Dermis blood vessel endothelial cell (primary cell): ENCODE data around the gene PARD3. TPM values are rescaled to one million over a fixed set of nuclear protein-coding genes. Genes with fewer than 3 reads are reported as not detected.
A peak's percentile ranks its signal among the peaks of the same experiment; 100 is the strongest.

Experiments
- DNase-seq: peaks from one replicate; pipeline ENCODE4 v3.0.0; 2010
- total RNA-seq: library from RNA; depleted of rRNA; stranded (reverse); fragments of >200 nt; gene quantifications from 2 replicates; pipeline ENCODE4 v1.2.3, GENCODE V29; 2014

PARD3 gene
- total RNA-seq, 1 donor from 2014 or later, result 36.4 TPM

DNA sequence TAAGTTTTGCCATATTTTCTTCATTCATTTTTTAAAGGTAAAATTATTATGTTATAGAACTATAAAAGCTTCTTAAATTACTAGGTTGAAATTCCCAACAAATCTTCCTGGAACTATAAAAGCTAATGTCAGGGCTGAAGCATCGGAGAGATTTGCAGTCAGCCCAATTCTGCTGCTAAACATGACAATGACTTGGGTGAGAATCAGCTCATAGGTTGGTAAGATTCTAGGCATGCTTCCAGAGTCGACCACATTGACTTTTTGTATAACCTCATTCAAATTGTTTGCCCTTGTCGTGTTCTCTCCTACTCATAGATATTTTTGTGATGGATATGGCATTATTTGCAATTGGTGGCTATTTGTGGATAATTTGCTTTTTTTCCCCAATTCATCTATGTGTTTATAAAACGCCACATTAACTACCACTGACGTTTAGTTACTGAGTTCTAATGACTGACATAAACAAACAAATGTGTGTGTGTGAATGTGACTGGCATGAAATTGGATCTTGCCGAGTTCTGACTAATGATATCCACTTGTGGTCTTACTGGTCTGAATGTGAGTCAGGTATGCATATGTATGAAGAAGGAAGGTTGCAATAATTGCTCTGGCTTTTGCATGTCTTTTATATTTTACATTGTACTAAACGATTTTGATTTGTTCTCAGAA is 579.8 kb downstream of the PARD3 start:
- DNase-seq, result no peak

DNA sequence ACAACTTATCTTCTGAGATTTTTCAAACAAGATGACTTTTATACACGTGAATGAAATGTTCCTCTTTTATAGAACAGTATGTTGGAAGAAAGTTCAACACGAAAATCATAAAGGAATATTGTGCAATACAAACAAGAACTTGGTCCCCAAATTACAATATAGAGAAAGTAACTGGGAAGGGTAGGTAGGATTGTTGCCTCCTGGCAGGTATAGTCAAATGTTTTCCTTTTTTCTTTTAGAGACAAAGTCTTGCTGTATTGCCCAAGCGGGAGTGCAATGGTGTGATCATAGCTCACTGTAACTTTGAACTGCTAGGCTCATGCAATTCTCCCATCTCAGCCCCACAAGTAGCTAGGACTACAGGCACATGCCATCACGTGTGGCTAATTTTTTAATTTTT is 582.6 kb downstream of the PARD3 start:
- DNase-seq, result no peak

DNA sequence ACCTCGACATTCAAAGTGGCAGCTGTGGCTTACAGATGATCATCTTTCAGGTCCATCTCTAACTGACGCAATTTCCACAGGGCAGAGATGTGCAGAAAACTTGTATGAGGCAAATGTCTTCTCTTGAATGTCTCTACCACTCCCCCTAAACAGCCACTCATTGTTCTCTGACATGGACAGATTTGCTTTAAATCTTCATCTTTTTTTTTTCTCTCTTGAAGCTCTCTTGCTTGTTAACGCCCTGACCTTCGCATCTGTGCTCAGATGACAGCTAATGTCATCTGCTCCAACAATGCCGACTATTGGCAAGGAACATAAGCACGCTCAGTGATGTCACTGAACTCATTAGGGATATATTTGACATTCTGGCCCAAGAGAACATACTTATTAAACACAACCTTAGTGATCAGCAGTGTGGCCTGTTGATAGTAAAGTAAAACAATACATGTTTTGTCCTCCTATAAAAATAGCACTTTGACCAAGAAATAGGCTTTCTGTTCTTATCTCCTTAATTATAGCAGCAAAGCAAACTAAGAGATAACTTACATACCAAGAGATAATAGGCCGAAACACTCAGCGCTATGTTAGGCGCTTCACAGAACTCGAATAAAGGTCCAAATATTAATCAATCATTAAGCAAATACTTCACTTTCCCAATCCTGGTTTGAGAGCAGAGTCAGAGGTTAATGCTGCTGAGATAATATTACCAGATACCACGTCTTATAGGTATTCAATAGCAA is 583.5 kb downstream of the PARD3 start:
- DNase-seq, result no peak

GRCh38 chr10:34229917-34230316 is 585.2 kb downstream of the PARD3 start:
- DNase-seq, result no peak

DNA sequence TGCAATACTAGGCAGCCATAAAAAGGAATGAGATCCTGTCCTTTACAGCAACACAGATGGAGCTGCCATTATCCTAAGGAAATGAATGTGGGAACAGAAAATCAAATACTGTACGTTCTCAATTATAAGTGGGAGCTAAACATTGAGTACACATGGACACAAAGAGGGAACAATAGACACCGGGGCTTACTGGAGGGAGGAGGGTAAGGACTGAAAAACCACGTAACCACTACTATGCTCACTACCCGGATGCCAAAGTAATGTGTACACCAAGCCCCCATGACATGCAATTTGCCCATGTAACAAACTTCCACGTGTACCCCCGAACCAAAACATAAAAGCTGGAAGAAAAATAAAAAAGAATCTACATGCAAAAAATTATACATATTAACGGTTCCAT is 587.0 kb downstream of the PARD3 start:
- no peak for DNase-seq

GRCh38 chr10:34224639-34225038 is 590.5 kb downstream of the PARD3 start:
- no peak for DNase-seq

GRCh38 chr10:34223658-34224057 is 591.4 kb downstream of the PARD3 start:
- peak; percentile 5 for DNase-seq

- no peak for DNase-seq
Measured at GRCh38 chr10:34222359-34222758, 592.7 kb downstream of the PARD3 start.

DNA sequence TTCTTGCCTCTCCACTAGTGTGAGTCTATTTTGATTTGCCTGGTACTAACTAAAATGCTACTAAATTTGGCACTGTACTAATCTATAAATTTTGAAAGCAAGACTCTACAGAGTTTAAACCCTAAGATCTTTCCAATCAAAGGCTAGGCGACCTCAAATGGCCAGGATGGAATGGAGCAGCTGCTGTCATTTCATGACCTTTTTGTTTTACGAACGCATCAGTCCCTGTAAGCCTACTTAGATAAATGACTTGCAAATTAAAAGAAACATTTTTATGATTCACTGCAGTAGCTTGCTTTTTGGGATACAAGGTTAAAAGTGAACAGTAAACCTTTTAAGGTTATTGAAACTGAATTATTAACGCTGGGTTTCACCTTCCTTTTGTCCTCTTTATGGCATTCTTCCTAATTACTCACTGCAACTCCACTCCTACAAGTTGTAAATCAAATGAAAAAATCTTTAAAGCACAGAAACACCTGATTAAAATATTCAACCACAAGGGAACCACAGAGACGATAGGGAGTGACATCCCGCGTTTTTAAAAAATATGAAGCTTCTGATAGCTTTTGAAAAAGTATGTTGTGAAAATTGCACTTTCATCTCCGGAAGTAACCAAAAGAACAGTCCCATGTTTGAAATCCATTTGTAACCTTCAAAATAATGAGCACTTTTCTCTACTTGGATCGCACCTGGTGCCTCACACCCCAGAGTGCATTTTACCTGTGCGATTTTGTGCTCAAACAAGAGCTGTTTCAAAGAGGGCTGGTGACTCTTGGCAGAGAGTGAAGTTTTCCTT is 595.1 kb downstream of the PARD3 start:
- no peak for DNase-seq

DNA sequence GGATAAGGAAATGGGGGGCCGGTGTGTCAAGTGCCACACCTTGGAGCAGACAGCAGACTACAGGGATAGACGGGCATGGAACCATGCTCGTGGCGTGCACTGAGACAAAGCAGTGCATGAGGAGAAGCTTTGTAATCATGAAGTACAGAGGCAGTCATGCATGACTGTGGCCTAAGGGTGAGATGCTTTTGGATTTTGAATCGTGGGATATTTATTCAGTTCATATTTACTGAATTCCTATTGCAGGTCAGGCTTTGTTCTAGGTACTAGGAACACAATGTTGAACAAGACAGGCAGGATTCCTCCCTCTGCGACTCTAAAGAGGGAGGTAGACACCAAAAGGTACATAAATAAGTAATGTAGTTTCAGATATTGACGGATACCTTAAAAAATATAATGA is 597.6 kb downstream of the PARD3 start:
- no peak for DNase-seq

GRCh38 chr10:34216348-34216945 is 598.6 kb downstream of the PARD3 start:
- DNase-seq, result no peak

DNA sequence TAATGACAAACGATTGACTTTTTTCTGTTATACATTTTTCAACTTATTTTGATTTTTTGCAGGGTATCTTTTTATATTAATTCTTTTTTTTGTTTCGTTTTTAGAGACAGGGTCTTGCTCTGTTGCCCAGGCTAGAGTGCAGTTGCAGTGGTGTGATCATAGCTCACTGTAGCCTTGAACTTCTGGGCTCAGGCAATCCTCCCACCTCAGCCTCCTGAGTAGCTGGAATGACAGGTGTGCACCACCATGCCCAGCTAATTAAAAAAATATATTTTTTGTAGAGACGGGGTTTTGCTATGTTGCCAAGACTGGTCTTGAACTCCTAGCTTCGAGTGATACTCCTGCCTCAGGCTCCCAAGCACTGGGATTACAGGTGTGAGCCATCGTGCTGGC is 601.3 kb downstream of the PARD3 start:
- DNase-seq, result no peak

- DNase-seq, result no peak
Measured at GRCh38 chr10:34213193-34213804, 601.8 kb downstream of the PARD3 start.

GRCh38 chr10:34207343-34207742 is 607.8 kb downstream of the PARD3 start:
- no peak for DNase-seq

DNA sequence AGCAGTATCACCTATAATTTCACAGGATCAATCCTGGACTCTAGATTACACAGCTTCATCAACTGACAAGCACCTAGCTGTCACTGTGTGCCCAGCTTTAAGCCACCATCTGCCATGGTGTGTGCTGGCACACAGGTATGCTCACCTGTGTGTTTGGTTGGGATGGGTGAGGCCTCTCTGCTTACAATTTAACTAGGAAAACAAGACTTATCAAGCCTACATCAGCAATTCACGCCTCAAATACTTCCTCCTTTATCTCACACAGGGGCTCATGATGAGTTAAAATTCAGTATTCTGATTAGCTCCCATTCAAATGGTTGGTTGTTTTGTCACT is 608.2 kb downstream of the PARD3 start:
- no peak for DNase-seq

GRCh38 chr10:34206078-34206934 is 608.8 kb downstream of the PARD3 start:
- DNase-seq, result no peak

GRCh38 chr10:34205452-34205851 is 609.6 kb downstream of the PARD3 start:
- no peak for DNase-seq

DNA sequence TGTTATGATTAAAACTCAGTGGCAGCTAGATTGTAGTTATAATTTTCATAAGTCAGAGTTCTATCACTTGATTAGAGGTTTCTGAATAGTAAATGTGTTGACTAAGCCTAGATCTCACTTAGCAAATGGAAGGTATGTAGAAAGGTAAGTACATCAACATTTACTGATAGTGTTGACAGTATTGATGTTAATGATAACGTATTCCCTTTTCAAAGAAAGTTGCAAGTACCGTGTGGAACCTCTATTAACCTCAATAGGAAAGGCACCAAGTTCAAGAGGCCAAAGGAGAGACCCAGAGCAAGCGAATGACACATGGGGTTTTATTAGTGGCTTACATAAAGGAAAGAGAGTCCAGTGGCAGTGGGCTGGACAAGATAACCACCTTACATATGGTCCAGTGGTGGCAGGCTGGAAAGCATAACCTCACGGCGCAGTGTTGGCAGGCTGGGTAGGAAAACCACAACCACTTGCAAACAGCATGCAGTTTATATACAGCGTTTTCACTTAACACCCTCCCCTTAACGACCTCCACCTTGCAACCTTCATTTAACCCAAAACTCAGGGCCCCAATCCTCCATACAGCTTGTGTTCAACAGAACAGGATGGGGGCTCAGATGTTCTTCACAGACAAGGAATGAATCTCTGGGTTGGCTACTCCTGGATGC is 611.0 kb downstream of the PARD3 start:
- no peak for DNase-seq

- no peak for DNase-seq
Measured at GRCh38 chr10:34200355-34200901, 614.7 kb downstream of the PARD3 start.

DNA sequence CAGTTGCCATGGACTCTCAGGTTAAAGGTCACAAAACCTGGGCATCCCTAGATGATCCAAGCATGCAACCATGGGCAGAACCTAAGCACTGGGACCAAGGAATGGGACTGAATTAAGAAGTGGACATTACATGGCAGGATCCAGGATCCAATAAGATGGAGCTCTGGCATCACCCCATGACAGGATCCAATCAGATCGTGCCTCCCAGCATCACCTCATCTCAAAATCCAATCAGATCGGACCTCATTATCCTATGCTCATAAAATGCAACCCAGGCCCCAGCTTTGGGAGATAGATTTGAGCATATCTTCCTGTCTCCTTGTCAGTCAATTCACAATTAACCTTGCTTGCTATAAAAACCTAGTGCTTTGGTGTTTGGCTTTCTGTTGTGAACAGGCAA is 616.1 kb downstream of the PARD3 start:
- DNase-seq, result no peak

GRCh38 chr10:34196058-34196433 is 619.0 kb downstream of the PARD3 start:
- no peak for DNase-seq
